ENCODE measurements around the gene CNTFR. TPM values are rescaled to one million over a fixed set of nuclear protein-coding genes. Genes with fewer than 3 reads are reported as not detected.
A peak's percentile ranks its signal among the peaks of the same experiment; 100 is the strongest.

CNTFR gene
- total and polyA plus RNA-seq, 2 of the 8 experiments (the other 6 are each of a cell fraction or from before 2014, with no cell fraction given): 1.2 to 4.2 TPM

- TF ChIP-seq PHF8 (conservative IDR thresholded peaks at IDR 0.05; ENCODE audit: low read depth, low read length) (no peak), SUZ12 (IDR thresholded peaks at IDR 0.05; ENCODE audit: low read length) (peak; percentile 33), SIN3A (conservative IDR thresholded peaks at IDR 0.05 in 1 of 2, IDR thresholded peaks at IDR 0.05 in 1 of 2; ENCODE audit: low read depth in 1 of 2, low read length in 2 of 2) (0 out of 4 replicates have a peak, but pooled peaks of 1 of the 2 experiments have one; percentile 37), ZNF274 (IDR thresholded peaks at IDR 0.05; ENCODE audit: borderline replicate concordance, extremely low read depth, low read length) (no peak), SP1 (IDR thresholded peaks at IDR 0.05; ENCODE audit: low read depth, low read length) (no peak), TCF12 (IDR thresholded peaks at IDR 0.05; ENCODE audit: low read depth, low read length) (no peak), TEAD4 (IDR thresholded peaks at IDR 0.05; ENCODE audit: low read depth, low read length) (0 out of 2 replicates have a peak, but pooled peaks have one; percentile 32), EZH2 (IDR thresholded peaks at IDR 0.05; ENCODE audit: low read depth, low read length, severe bottlenecking) (peak; percentile 72), E2F6 (IDR thresholded peaks at IDR 0.05) (0 out of 2 replicates have a peak, but pooled peaks have one; percentile 24), GABPA (IDR thresholded peaks at IDR 0.05; ENCODE audit: borderline replicate concordance, insufficient read depth, low read length) (peak; percentile 72; the same call in 1 of the 2 replicates)
Observed at GRCh38 chr9:34591248-34591916, 1.9 kb upstream of the CNTFR start (continued).

Measured in H1 (cell line).